IMR-90 (cell line): ENCODE data around the gene C13orf46. TPM values are rescaled to one million over a fixed set of nuclear protein-coding genes. Genes with fewer than 3 reads are reported as not detected.

ENCODE experiments used
- ATAC-seq: fragments of 200-7000 bp; cut with Tn5 transposase; 2 replicates; pipeline ENCODE4 v1.9.1; 2020; ENCODE audit warnings: low read depth, mild to moderate bottlenecking, moderate library complexity
- BruUV-seq: library from RNA; stranded (reverse); fragments of 400-500 nt; replicated peaks from 2 replicates; lab custom pipeline; 2021; lab: Mats Ljungman, UMichigan
- CTCF ChIA-PET: fragments of 300-600 bp; formaldehyde crosslinking; extraction: SDS; loops from one replicate; lab custom pipeline; 2021; ENCODE audit warnings: antibody characterized with exemption; lab: Yijun Ruan, JAX
- POLR2A ChIA-PET: fragments of 300-600 bp; sonication (Branson Sonifier 250); formaldehyde crosslinking; loops from one replicate; lab custom pipeline; 2022; ENCODE audit warnings: antibody characterized with exemption; ENCODE audit not compliant: unreplicated experiment; lab: Charles Lee
- DNase-seq: peaks from one replicate; pipeline ENCODE4 v3.0.0; 2013
- H2AFZ ChIP-seq: replicated peaks from 2 replicates; pipeline ENCODE3; 2013; ENCODE audit warnings: low read length, mild to moderate bottlenecking; ENCODE audit not compliant: poor library complexity
- H2AK5ac ChIP-seq: 2 replicates; pipeline ENCODE4 v1.6.1; 2013; ENCODE audit warnings: low read depth, low read length, inconsistent platforms
- H2AK9ac ChIP-seq: replicated peaks from 2 replicates; pipeline ENCODE3; 2013; ENCODE audit warnings: mild to moderate bottlenecking, low read depth, low read length, moderate library complexity; ENCODE audit not compliant: poor library complexity
- H2BK120ac ChIP-seq: 2 replicates; pipeline ENCODE4 v1.6.1; 2013; ENCODE audit warnings: low read depth, low read length, inconsistent platforms
- H2BK15ac ChIP-seq: 3 replicates; pipeline ENCODE4 v1.6.1; 2013; ENCODE audit warnings: low read depth, low read length, inconsistent platforms
- H2BK20ac ChIP-seq: 2 replicates; pipeline ENCODE4 v1.6.1; 2013; ENCODE audit warnings: low read depth, mild to moderate bottlenecking, inconsistent platforms, low read length, moderate library complexity
- H2BK5ac ChIP-seq: 2 replicates; pipeline ENCODE4 v1.6.1; 2013; ENCODE audit warnings: mild to moderate bottlenecking, low read depth, low read length, inconsistent platforms; ENCODE audit not compliant: poor library complexity, severe bottlenecking
- H3K14ac ChIP-seq: replicated peaks from 2 replicates; pipeline ENCODE4 v1.6.1; 2013; ENCODE audit warnings: low read depth, low read length, inconsistent platforms
- H3K18ac ChIP-seq: 2 replicates; pipeline ENCODE4 v1.6.1; 2013; ENCODE audit warnings: low read depth, low read length, control low read depth
- H3K23ac ChIP-seq: 2 replicates; pipeline ENCODE4 v1.6.1; 2013; ENCODE audit warnings: low read depth, low read length, inconsistent platforms
- H3K27ac ChIP-seq: 2 replicates; pipeline ENCODE4 v1.5.1; 2013; ENCODE audit warnings: mild to moderate bottlenecking, control low read depth, low read length; ENCODE audit not compliant: insufficient read depth
- H3K27me3 ChIP-seq: 2 replicates; pipeline ENCODE4 v1.6.1; 2013; ENCODE audit warnings: low read length; ENCODE audit not compliant: control insufficient read depth, insufficient read depth
- H3K36me3 ChIP-seq: 2 replicates; pipeline ENCODE4 v1.6.1; 2013; ENCODE audit warnings: low read length, mixed read lengths; ENCODE audit not compliant: control insufficient read depth, insufficient read depth
- H3K4ac ChIP-seq: 2 replicates; pipeline ENCODE4 v1.6.1; 2013; ENCODE audit warnings: low read depth, low read length, inconsistent platforms
- H3K4me1 ChIP-seq: 2 replicates; pipeline ENCODE4 v1.6.1; 2013; ENCODE audit warnings: low read length, mixed read lengths; ENCODE audit not compliant: control insufficient read depth, insufficient read depth
- H3K4me2 ChIP-seq: 2 replicates; pipeline ENCODE4 v1.6.1; 2013; ENCODE audit warnings: low read depth, mild to moderate bottlenecking, control low read depth, low read length, moderate library complexity
- H3K4me3 ChIP-seq: 2 replicates; pipeline ENCODE4 v1.5.1; 2013; ENCODE audit warnings: low read depth, mild to moderate bottlenecking, control low read depth, low read length, moderate library complexity; ENCODE audit not compliant: insufficient read depth
- H3K56ac ChIP-seq: 2 replicates; pipeline ENCODE4 v1.6.1; 2013; ENCODE audit warnings: low read length, inconsistent platforms; ENCODE audit not compliant: insufficient read depth; ENCODE audit errors: extremely low read depth
- H3K79me1 ChIP-seq, 2 experiments: 2 replicates each; pipeline ENCODE4 v1.6.1; 2013; ENCODE audit warnings: low read length in 2 of 2, inconsistent platforms in 1 of 2, low read depth in 1 of 2
- H3K9ac ChIP-seq: 2 replicates; pipeline ENCODE4 v1.6.1; 2013; ENCODE audit warnings: low read depth, low read length, control low read depth
- H3K9me1 ChIP-seq: 2 replicates; pipeline ENCODE4 v1.6.1; 2013; ENCODE audit warnings: low read length, inconsistent platforms; ENCODE audit not compliant: insufficient read depth
- H3K9me3 ChIP-seq: 2 replicates; pipeline ENCODE4 v1.6.1; 2013; ENCODE audit warnings: low read length; ENCODE audit not compliant: control insufficient read depth, insufficient read depth
- H4K20me1 ChIP-seq: 2 replicates; pipeline ENCODE4 v1.6.1; 2013; ENCODE audit warnings: low read length, inconsistent platforms; ENCODE audit not compliant: insufficient read depth
- H4K5ac ChIP-seq: 2 replicates; pipeline ENCODE4 v1.6.1; 2013; ENCODE audit warnings: mild to moderate bottlenecking, low read depth, low read length, control low read depth
- H4K8ac ChIP-seq, 2 experiments: 2 replicates each; pipeline ENCODE4 v1.6.1; 2013; ENCODE audit warnings: low read depth in 2 of 2, low read length in 2 of 2, control low read depth in 1 of 2, inconsistent platforms in 1 of 2
- H4K91ac ChIP-seq: 2 replicates; pipeline ENCODE4 v1.6.1; 2013; ENCODE audit warnings: low read depth, low read length, inconsistent platforms; ENCODE audit not compliant: insufficient read depth
- BHLHE40 ChIP-seq: fragments of 150-350 bp; IDR thresholded peaks from 2 replicates; pipeline ENCODE4 v1.6.1; 2016; ENCODE audit warnings: mild to moderate bottlenecking, low read depth, low read length
- CHD1 ChIP-seq: IDR thresholded peaks from 2 replicates; pipeline ENCODE4 v1.6.1; 2012; ENCODE audit warnings: low read depth, low read length, improper control_type of control experiment
- FOS ChIP-seq: fragments of 150-350 bp; IDR thresholded peaks from 2 replicates; pipeline ENCODE4 v1.6.1; 2016; ENCODE audit warnings: low read depth, low read length
- MAFK ChIP-seq: IDR thresholded peaks from 2 replicates; pipeline ENCODE4 v1.6.1; 2012; ENCODE audit warnings: low read depth, low read length, improper control_type of control experiment
- MAZ ChIP-seq: IDR thresholded peaks from 2 replicates; pipeline ENCODE4 v1.6.1; 2012; ENCODE audit warnings: low read depth, mild to moderate bottlenecking, low read length, improper control_type of control experiment, moderate library complexity, borderline replicate concordance
- MXI1 ChIP-seq: IDR thresholded peaks from 2 replicates; pipeline ENCODE4 v1.6.1; 2012; ENCODE audit warnings: low read depth, mild to moderate bottlenecking, low read length, moderate library complexity, borderline replicate concordance
- POLR2A ChIP-seq: IDR thresholded peaks from 2 replicates; pipeline ENCODE4 v1.6.1; 2012; ENCODE audit warnings: mild to moderate bottlenecking, low read depth, low read length
- RAD21 ChIP-seq: IDR thresholded peaks from 2 replicates; pipeline ENCODE4 v1.6.1; 2012; ENCODE audit warnings: low read length, improper control_type of control experiment
- RCOR1 ChIP-seq: IDR thresholded peaks from 2 replicates; pipeline ENCODE4 v1.6.1; 2012; ENCODE audit warnings: mild to moderate bottlenecking, low read length, improper control_type of control experiment; ENCODE audit not compliant: insufficient replicate concordance
- RFX5 ChIP-seq: IDR thresholded peaks from 2 replicates; pipeline ENCODE4 v1.8.0; 2012; ENCODE audit warnings: low read depth, mild to moderate bottlenecking, low read length, moderate library complexity
- SMC3 ChIP-seq: fragments of 150-350 bp; IDR thresholded peaks from 2 replicates; pipeline ENCODE4 v1.6.1; 2016; ENCODE audit warnings: low read depth, mild to moderate bottlenecking, antibody characterized with exemption, low read length, moderate library complexity
- WGBS, 2 experiments: methylation state at CpG; one replicate each; pipeline versions ENCODE4 v1.1.5 to v1.1.7; 2013; ENCODE audit warnings: missing lambda C conversion rate in 2 of 2; ENCODE audit not compliant: insufficient read length in 1 of 2; ENCODE audit errors: extremely low coverage in 2 of 2; 5-methylcytosine and 5-hydroxymethylcytosine counted together
- dilution Hi-C: fragments of 300-500 bp; cut with HindIII; formaldehyde crosslinking; loops from one replicate; pipeline ENCODE4 v1.14.3; 2018; ENCODE audit warnings: low sequenced_read_pairs; ENCODE audit not compliant: unreplicated experiment
- in situ Hi-C: fragments of 300-500 bp; cut with MboI; formaldehyde crosslinking; loops from 3 replicates; pipeline ENCODE4 v1.14.3; 2019; ENCODE audit warnings: low sequenced_read_pairs, inconsistent platforms, mixed read lengths
- intact Hi-C: fragments of 100-400 bp; cut with micrococcal nuclease; formaldehyde crosslinking; loops from 2 replicates; pipeline ENCODE4 v1.10.0; 2022
- polyA plus RNA-seq, 3 experiments: library from polyadenylated mRNA; depleted of rRNA; stranded (reverse); fragments of >200 nt; gene quantifications; 2 replicates each; pipeline ENCODE4 v1.2.3, GENCODE V29; 2012; ENCODE audit warnings: low replicate concordance in 1 of 3
- total RNA-seq: library from RNA; depleted of rRNA; stranded (reverse); fragments of >200 nt; gene quantifications from 2 replicates; pipeline ENCODE4 v1.2.3, GENCODE V29; 2012
- TF ChIP-seq, protein P1 (sequence below): conservative IDR thresholded peaks from 2 replicates; pipeline ENCODE4 v1.5.1; 2012; ENCODE audit warnings: mild to moderate bottlenecking, low read depth, low read length, improper control_type of control experiment
- TF ChIP-seq, protein P2 (sequence below): fragments of 150-350 bp; IDR thresholded peaks from 2 replicates; pipeline ENCODE4 v1.6.1; 2016; ENCODE audit warnings: low read depth, mild to moderate bottlenecking, low read length, moderate library complexity, borderline replicate concordance

C13orf46 gene
- total and polyA plus RNA-seq, 2 of the 4 experiments (the other 2 are of a cell fraction), result under 0.01 to 2.1 TPM

DNA sequence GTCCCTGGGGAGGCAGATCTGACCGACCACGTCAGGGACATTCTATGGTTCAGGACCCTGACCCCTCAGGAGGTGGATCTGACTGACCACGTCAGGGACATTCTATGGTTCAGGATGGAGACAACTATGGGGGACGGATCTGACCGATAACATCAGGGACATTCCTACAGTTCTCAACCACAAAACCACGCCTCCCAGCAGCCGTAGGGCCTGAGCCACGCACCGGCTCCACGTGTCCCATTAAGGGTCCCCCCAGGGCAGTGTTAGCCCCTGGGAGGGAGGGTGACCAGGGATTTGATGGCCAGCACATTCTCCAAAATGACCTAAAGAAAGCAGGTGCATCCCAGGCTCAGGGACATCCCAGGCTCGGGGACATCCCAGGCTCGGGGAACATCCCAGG, 49.0 kb upstream of the C13orf46 start:
- no peak overlapping the region for H4K5ac ChIP-seq
- ATAC-seq, result no peak
- H3K9me1 ChIP-seq, result peaks cover 14% of the 10 kb centered on the region
- no peak overlapping the region for H4K8ac ChIP-seq
- intact Hi-C loops (loop anchor here (10.0 kb wide), 1 partner anchor 208 kb away; no protein-coding TSS in a partner anchor), in situ Hi-C loops (no loop called here), dilution Hi-C loops (no loop called here)
- no peak overlapping the region for H3K9ac ChIP-seq
- no peak overlapping the region for H2BK15ac ChIP-seq
- WGBS, 2 experiments, result 100% methylated on average over 3 of the region's 12 CpGs; no CpG with 5 or more reads in 1 of the 2 experiments
- H2BK5ac ChIP-seq, result no peak overlapping the region
- H2BK20ac ChIP-seq, result no peak overlapping the region
- H3K4me2 ChIP-seq, result no peak overlapping the region
- H4K91ac ChIP-seq, result no peak overlapping the region
- no peak overlapping the region for H3K4me3 ChIP-seq
- H2AK9ac ChIP-seq, result no peak overlapping the region
- no peaks in the 10 kb centered on the region for H3K9me3 ChIP-seq
- DNase-seq, result no peak
- H3K27me3 ChIP-seq, result no peaks in the 10 kb centered on the region
- no peak overlapping the region for H3K56ac ChIP-seq
- no TSS peak for BruUV-seq
- no peak overlapping the region for H2AK5ac ChIP-seq
- no peak overlapping the region for H3K4ac ChIP-seq
- no peak overlapping the region for H2BK120ac ChIP-seq
- ChIA-PET CTCF (no interaction called here), POLR2A (no interaction called here)
- peaks cover 26 to 68% of the 10 kb centered on the region in 2 experiments for H3K79me1 ChIP-seq
- no peak overlapping the region for H2AFZ ChIP-seq
- peaks cover 40% of the 10 kb centered on the region for H4K20me1 ChIP-seq
- H3K18ac ChIP-seq, result no peak overlapping the region
- TF ChIP-seq RCOR1 (no peak), BHLHE40 (no peak), CHD1 (no peak), POLR2A (no peak), FOS (no peak), RFX5 (no peak), RAD21 (no peak), MAZ (no peak), MXI1 (no peak), MAFK (no peak), SMC3 (no peak)
- TF ChIP-seq, protein P1, sequence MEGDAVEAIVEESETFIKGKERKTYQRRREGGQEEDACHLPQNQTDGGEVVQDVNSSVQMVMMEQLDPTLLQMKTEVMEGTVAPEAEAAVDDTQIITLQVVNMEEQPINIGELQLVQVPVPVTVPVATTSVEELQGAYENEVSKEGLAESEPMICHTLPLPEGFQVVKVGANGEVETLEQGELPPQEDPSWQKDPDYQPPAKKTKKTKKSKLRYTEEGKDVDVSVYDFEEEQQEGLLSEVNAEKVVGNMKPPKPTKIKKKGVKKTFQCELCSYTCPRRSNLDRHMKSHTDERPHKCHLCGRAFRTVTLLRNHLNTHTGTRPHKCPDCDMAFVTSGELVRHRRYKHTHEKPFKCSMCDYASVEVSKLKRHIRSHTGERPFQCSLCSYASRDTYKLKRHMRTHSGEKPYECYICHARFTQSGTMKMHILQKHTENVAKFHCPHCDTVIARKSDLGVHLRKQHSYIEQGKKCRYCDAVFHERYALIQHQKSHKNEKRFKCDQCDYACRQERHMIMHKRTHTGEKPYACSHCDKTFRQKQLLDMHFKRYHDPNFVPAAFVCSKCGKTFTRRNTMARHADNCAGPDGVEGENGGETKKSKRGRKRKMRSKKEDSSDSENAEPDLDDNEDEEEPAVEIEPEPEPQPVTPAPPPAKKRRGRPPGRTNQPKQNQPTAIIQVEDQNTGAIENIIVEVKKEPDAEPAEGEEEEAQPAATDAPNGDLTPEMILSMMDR, result no peak
- TF ChIP-seq, protein P2, sequence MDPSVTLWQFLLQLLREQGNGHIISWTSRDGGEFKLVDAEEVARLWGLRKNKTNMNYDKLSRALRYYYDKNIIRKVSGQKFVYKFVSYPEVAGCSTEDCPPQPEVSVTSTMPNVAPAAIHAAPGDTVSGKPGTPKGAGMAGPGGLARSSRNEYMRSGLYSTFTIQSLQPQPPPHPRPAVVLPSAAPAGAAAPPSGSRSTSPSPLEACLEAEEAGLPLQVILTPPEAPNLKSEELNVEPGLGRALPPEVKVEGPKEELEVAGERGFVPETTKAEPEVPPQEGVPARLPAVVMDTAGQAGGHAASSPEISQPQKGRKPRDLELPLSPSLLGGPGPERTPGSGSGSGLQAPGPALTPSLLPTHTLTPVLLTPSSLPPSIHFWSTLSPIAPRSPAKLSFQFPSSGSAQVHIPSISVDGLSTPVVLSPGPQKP, result no peak
- no peak overlapping the region for H3K23ac ChIP-seq
- H3K4me1 ChIP-seq, result peaks cover 26% of the 10 kb centered on the region
- no peak overlapping the region for H3K14ac ChIP-seq
- H3K36me3 ChIP-seq, result peaks cover 75% of the 10 kb centered on the region
- H3K27ac ChIP-seq, result no peak overlapping the region
